ENCODE measurements around the gene PSMD9.

DNA sequence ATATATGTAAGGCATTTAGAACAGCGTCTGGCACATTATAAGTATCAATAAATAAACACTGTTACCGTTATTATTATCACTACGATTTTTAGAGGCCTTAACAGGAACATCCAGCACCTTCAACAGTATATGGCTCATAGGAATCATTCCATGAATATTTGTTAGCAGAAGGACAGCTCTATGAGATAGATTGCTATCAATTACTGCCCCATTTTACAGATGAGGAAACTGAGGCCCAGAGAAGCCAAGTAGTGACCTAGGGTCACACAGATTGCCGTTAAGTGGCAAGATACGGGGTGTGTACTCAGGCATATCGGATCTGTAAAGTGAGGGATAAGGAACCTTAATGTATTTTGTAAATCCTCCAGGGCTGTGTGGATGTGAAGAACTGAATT, 510 bp upstream of the PSMD9 start:
- TF ChIP-seq, protein P1, sequence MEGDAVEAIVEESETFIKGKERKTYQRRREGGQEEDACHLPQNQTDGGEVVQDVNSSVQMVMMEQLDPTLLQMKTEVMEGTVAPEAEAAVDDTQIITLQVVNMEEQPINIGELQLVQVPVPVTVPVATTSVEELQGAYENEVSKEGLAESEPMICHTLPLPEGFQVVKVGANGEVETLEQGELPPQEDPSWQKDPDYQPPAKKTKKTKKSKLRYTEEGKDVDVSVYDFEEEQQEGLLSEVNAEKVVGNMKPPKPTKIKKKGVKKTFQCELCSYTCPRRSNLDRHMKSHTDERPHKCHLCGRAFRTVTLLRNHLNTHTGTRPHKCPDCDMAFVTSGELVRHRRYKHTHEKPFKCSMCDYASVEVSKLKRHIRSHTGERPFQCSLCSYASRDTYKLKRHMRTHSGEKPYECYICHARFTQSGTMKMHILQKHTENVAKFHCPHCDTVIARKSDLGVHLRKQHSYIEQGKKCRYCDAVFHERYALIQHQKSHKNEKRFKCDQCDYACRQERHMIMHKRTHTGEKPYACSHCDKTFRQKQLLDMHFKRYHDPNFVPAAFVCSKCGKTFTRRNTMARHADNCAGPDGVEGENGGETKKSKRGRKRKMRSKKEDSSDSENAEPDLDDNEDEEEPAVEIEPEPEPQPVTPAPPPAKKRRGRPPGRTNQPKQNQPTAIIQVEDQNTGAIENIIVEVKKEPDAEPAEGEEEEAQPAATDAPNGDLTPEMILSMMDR (IDR thresholded peaks at IDR 0.05; ENCODE audit: insufficient read depth, low read length) = no peak
- TF ChIP-seq POLR2AphosphoS5 (IDR thresholded peaks at IDR 0.05; ENCODE audit: low read depth) (no peak), GABPA (IDR thresholded peaks at IDR 0.05; ENCODE audit: low read depth) (no peak), SPI1 (IDR thresholded peaks at IDR 0.05; ENCODE audit: borderline replicate concordance, low read depth) (no peak)
- TF ChIP-seq, protein P2, sequence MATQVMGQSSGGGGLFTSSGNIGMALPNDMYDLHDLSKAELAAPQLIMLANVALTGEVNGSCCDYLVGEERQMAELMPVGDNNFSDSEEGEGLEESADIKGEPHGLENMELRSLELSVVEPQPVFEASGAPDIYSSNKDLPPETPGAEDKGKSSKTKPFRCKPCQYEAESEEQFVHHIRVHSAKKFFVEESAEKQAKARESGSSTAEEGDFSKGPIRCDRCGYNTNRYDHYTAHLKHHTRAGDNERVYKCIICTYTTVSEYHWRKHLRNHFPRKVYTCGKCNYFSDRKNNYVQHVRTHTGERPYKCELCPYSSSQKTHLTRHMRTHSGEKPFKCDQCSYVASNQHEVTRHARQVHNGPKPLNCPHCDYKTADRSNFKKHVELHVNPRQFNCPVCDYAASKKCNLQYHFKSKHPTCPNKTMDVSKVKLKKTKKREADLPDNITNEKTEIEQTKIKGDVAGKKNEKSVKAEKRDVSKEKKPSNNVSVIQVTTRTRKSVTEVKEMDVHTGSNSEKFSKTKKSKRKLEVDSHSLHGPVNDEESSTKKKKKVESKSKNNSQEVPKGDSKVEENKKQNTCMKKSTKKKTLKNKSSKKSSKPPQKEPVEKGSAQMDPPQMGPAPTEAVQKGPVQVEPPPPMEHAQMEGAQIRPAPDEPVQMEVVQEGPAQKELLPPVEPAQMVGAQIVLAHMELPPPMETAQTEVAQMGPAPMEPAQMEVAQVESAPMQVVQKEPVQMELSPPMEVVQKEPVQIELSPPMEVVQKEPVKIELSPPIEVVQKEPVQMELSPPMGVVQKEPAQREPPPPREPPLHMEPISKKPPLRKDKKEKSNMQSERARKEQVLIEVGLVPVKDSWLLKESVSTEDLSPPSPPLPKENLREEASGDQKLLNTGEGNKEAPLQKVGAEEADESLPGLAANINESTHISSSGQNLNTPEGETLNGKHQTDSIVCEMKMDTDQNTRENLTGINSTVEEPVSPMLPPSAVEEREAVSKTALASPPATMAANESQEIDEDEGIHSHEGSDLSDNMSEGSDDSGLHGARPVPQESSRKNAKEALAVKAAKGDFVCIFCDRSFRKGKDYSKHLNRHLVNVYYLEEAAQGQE (IDR thresholded peaks at IDR 0.05; ENCODE audit: insufficient replicate concordance, low read depth) = no peak
